Measurements from ENCODE around the gene CHCHD6.

DNA sequence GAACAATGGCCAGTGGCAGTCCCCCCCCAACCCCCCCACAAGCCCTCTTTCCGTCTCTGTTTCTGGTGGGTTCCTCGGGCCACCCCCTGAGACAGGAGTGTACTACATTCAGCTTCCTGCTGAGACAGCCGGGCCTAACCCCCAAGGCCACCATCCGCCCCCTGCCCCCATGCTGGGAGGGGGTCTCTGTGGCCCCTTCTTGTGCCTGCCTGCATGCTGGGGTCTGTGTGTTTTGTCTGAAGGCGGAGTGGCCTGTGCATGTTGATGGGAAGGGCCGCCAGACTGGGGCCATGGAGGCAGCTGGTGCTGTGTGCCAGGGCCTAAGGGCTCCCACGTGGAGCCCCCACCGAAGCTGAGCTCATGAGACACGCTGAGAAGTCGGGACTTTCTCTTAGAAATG is 305.5 kb downstream of the CHCHD6 start:
- TF ChIP-seq, protein P1, sequence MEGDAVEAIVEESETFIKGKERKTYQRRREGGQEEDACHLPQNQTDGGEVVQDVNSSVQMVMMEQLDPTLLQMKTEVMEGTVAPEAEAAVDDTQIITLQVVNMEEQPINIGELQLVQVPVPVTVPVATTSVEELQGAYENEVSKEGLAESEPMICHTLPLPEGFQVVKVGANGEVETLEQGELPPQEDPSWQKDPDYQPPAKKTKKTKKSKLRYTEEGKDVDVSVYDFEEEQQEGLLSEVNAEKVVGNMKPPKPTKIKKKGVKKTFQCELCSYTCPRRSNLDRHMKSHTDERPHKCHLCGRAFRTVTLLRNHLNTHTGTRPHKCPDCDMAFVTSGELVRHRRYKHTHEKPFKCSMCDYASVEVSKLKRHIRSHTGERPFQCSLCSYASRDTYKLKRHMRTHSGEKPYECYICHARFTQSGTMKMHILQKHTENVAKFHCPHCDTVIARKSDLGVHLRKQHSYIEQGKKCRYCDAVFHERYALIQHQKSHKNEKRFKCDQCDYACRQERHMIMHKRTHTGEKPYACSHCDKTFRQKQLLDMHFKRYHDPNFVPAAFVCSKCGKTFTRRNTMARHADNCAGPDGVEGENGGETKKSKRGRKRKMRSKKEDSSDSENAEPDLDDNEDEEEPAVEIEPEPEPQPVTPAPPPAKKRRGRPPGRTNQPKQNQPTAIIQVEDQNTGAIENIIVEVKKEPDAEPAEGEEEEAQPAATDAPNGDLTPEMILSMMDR (IDR thresholded peaks at IDR 0.05 in 2 of 3, conservative IDR thresholded peaks at IDR 0.05 in 1 of 3; ENCODE audit: borderline replicate concordance in 1 of 3, insufficient read depth in 1 of 3, low read depth in 2 of 3, low read length in 2 of 3): no peak
- TF ChIP-seq POLR2AphosphoS5 (IDR thresholded peaks at IDR 0.05; ENCODE audit: low read depth, low read length) (no peak), TCF7L2 (IDR thresholded peaks at IDR 0.05; ENCODE audit: borderline replicate concordance, extremely low read depth, insufficient read depth, insufficient read length) (no peak)
- TF ChIP-seq, protein P2, sequence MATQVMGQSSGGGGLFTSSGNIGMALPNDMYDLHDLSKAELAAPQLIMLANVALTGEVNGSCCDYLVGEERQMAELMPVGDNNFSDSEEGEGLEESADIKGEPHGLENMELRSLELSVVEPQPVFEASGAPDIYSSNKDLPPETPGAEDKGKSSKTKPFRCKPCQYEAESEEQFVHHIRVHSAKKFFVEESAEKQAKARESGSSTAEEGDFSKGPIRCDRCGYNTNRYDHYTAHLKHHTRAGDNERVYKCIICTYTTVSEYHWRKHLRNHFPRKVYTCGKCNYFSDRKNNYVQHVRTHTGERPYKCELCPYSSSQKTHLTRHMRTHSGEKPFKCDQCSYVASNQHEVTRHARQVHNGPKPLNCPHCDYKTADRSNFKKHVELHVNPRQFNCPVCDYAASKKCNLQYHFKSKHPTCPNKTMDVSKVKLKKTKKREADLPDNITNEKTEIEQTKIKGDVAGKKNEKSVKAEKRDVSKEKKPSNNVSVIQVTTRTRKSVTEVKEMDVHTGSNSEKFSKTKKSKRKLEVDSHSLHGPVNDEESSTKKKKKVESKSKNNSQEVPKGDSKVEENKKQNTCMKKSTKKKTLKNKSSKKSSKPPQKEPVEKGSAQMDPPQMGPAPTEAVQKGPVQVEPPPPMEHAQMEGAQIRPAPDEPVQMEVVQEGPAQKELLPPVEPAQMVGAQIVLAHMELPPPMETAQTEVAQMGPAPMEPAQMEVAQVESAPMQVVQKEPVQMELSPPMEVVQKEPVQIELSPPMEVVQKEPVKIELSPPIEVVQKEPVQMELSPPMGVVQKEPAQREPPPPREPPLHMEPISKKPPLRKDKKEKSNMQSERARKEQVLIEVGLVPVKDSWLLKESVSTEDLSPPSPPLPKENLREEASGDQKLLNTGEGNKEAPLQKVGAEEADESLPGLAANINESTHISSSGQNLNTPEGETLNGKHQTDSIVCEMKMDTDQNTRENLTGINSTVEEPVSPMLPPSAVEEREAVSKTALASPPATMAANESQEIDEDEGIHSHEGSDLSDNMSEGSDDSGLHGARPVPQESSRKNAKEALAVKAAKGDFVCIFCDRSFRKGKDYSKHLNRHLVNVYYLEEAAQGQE (IDR thresholded peaks at IDR 0.05; ENCODE audit: low read depth): no peak
- TF ChIP-seq, protein P3, sequence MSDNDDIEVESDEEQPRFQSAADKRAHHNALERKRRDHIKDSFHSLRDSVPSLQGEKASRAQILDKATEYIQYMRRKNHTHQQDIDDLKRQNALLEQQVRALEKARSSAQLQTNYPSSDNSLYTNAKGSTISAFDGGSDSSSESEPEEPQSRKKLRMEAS (IDR thresholded peaks at IDR 0.05): no peak
- TF ChIP-seq, protein P4, sequence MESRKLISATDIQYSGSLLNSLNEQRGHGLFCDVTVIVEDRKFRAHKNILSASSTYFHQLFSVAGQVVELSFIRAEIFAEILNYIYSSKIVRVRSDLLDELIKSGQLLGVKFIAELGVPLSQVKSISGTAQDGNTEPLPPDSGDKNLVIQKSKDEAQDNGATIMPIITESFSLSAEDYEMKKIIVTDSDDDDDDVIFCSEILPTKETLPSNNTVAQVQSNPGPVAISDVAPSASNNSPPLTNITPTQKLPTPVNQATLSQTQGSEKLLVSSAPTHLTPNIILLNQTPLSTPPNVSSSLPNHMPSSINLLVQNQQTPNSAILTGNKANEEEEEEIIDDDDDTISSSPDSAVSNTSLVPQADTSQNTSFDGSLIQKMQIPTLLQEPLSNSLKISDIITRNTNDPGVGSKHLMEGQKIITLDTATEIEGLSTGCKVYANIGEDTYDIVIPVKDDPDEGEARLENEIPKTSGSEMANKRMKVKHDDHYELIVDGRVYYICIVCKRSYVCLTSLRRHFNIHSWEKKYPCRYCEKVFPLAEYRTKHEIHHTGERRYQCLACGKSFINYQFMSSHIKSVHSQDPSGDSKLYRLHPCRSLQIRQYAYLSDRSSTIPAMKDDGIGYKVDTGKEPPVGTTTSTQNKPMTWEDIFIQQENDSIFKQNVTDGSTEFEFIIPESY (IDR thresholded peaks at IDR 0.05; ENCODE audit: extremely low read depth, insufficient replicate concordance, low read length): no peak

Measured in HCT116 (cell line).